HepG2 (cell line): Measurements from ENCODE around the gene GCH1. TPM values are rescaled to one million over a fixed set of nuclear protein-coding genes. Genes with fewer than 3 reads are reported as not detected.

ENCODE experiments used
- ATF5 ChIP-seq: sonication (generic); formaldehyde crosslinking; IDR thresholded peaks from 2 replicates; pipeline ENCODE4 v1.4.0; 2020; ENCODE audit warnings: mild to moderate bottlenecking, low read depth, missing genetic modification reagents
- CENPBD1 ChIP-seq: sonication (generic); formaldehyde crosslinking; IDR thresholded peaks from 2 replicates; pipeline ENCODE4 v1.8.0; 2022; ENCODE audit warnings: missing genetic modification reagents, low read depth, mild to moderate bottlenecking, borderline replicate concordance
- DBP ChIP-seq: sonication (generic); formaldehyde crosslinking; IDR thresholded peaks from 2 replicates; pipeline ENCODE4 v1.4.0; 2020; ENCODE audit warnings: missing genetic modification reagents; ENCODE audit errors: not compliant biosample characterization
- FOXK2 ChIP-seq: fragments of 450-650 bp; IDR thresholded peaks from 2 replicates; pipeline ENCODE4 v1.6.1; 2016
- GATA4 ChIP-seq: sonication (generic); IDR thresholded peaks from 2 replicates; pipeline ENCODE4 v1.6.1; 2016; ENCODE audit warnings: antibody characterized with exemption, low read depth, borderline replicate concordance
- GATAD2A ChIP-seq: IDR thresholded peaks from 2 replicates; pipeline ENCODE4 v1.6.1; 2016
- ISX ChIP-seq: sonication (generic); formaldehyde crosslinking; conservative IDR thresholded peaks from 2 replicates; pipeline ENCODE4 v1.5.0; 2020; ENCODE audit warnings: missing genetic modification reagents
- KDM1A ChIP-seq: IDR thresholded peaks from 2 replicates; pipeline ENCODE4 v1.6.1; 2016; ENCODE audit warnings: missing compliant biosample characterization
- MNT ChIP-seq: fragments of 450-650 bp; IDR thresholded peaks from 2 replicates; pipeline ENCODE4 v1.6.1; 2016
- MYPOP ChIP-seq: sonication (generic); formaldehyde crosslinking; IDR thresholded peaks from 2 replicates; pipeline ENCODE4 v1.8.1; 2023; ENCODE audit warnings: mild to moderate bottlenecking, moderate library complexity, missing genetic modification reagents
- NR2F1 ChIP-seq, 2 experiments: fragments of 450-650 bp in 1 of 2; formaldehyde crosslinking in 1 of 2; IDR thresholded peaks; 2 replicates each; pipeline versions ENCODE4 v1.5.0 to v1.6.1; 2016 to 2020; ENCODE audit warnings: mild to moderate bottlenecking in 1 of 2, missing compliant biosample characterization in 1 of 2, missing genetic modification reagents in 1 of 2, moderate library complexity in 1 of 2
- POGK ChIP-seq: sonication (generic); formaldehyde crosslinking; conservative IDR thresholded peaks from 2 replicates; pipeline ENCODE4 v1.8.0; 2022; ENCODE audit warnings: mild to moderate bottlenecking, moderate library complexity, missing genetic modification reagents
- TOPORS ChIP-seq: sonication (generic); formaldehyde crosslinking; IDR thresholded peaks from 2 replicates; pipeline ENCODE4 v1.8.0; 2023; ENCODE audit warnings: mild to moderate bottlenecking, missing genetic modification reagents
- ZNF703 ChIP-seq: sonication (generic); formaldehyde crosslinking; IDR thresholded peaks from 2 replicates; pipeline ENCODE4 v1.5.1; 2020; ENCODE audit warnings: missing genetic modification reagents, mild to moderate bottlenecking, moderate library complexity, borderline replicate concordance
- ZNF790 ChIP-seq: sonication (generic); formaldehyde crosslinking; IDR thresholded peaks from 2 replicates; pipeline ENCODE4 v1.8.0; 2022; ENCODE audit warnings: missing genetic modification reagents, mild to moderate bottlenecking, borderline replicate concordance
- polyA plus RNA-seq, 8 experiments: library from polyadenylated mRNA; depleted of rRNA in 3 of 8; stranded (reverse) in 7 of 8; unstranded in 1 of 8; fragments of >200 nt; fragmentation: Illumina TruSeq in 4 of 8; extraction: Trizol in 4 of 8; gene quantifications; 2 replicates each; pipeline versions ENCODE4 v1.2.1 to v1.2.3, GENCODE V29; 2011 to 2016; ENCODE audit warnings: low read depth in 4 of 8, missing spikeins in 1 of 8, mixed read lengths in 1 of 8; ENCODE audit not compliant: insufficient read depth in 1 of 8
- total RNA-seq, 5 experiments: library from RNA; depleted of rRNA; stranded (reverse); fragments of >200 nt; fragmentation: Illumina TruSeq; extraction: Trizol; gene quantifications; 2 replicates each; pipeline ENCODE4 v1.2.3, GENCODE V29; 2016; ENCODE audit warnings: low read depth in 1 of 5

GCH1 gene
- total and polyA plus RNA-seq, 2 of the 13 experiments (the other 11 are each of a cell fraction or from before 2014, with no cell fraction given), result 15.0 to 25.2 TPM

- no peak for TF ChIP-seq MNT
- no peak for TF ChIP-seq FOXK2
- peak; percentile 70; the same call in 1 of the 2 replicates for TF ChIP-seq POGK (CRISPR knock-in tag)
- no peak for TF ChIP-seq MYPOP
- peak; percentile 26; the same call in 1 of the 2 replicates for TF ChIP-seq ISX (CRISPR knock-in tag)
- TF ChIP-seq CENPBD1 (CRISPR knock-in tag), result no peak
- TF ChIP-seq GATAD2A (CRISPR knock-in tag), result peak; percentile 62; the same call in 1 of the 2 replicates
- TF ChIP-seq ATF5 (CRISPR knock-in tag), result peak; percentile 65; the same call in 1 of the 2 replicates
- peak; percentile 11 to 73; a peak in 3 of 4 replicates for TF ChIP-seq NR2F1 (CRISPR knock-in tag; IDR thresholded peaks at IDR 0.05)
- TF ChIP-seq DBP, result no peak
- no peak for TF ChIP-seq KDM1A (CRISPR knock-in tag)
- TF ChIP-seq TOPORS (CRISPR knock-in tag), result no peak
- TF ChIP-seq ZNF703, result no peak
- peak; percentile 73 for TF ChIP-seq GATA4
- 0 out of 2 replicates have a peak, but pooled peaks have one; percentile 80 for TF ChIP-seq ZNF790 (CRISPR knock-in tag)
Measured at GRCh38 chr14:54902521-54903420, at the start of gene GCH1 (continued).
